GM12878 (cell line): Measurements from ENCODE around the gene SYNGR1. TPM values are rescaled to one million over a fixed set of nuclear protein-coding genes. Genes with fewer than 3 reads are reported as not detected.

Experiments used
- ATAC-seq: fragments of 200-7000 bp; cut with Tn5 transposase; 3 replicates; pipeline ENCODE4 v1.9.1; 2020; ENCODE audit warnings: mild to moderate bottlenecking, moderate library complexity
- BruUV-seq: library from RNA; stranded (reverse); fragments of 400-500 nt; replicated peaks from 2 replicates; lab custom pipeline; 2021; lab: Mats Ljungman, UMichigan
- CTCF ChIA-PET: fragments of 300-600 bp; sonication (Branson Sonifier 250); formaldehyde crosslinking; extraction: SDS; loops from one replicate; lab custom pipeline; 2021; ENCODE audit warnings: inconsistent platforms; lab: Yijun Ruan, JAX
- POLR2A ChIA-PET: fragments of 350-600 bp; formaldehyde crosslinking; extraction: SDS; loops from one replicate; lab custom pipeline; 2021; ENCODE audit warnings: inconsistent platforms; lab: Charles Lee
- RAD21 ChIA-PET: fragments of 300-600 bp; sonication (Branson Sonifier 250); formaldehyde crosslinking; loops from one replicate; lab custom pipeline; 2023; ENCODE audit warnings: antibody characterized with exemption; ENCODE audit not compliant: unreplicated experiment; lab: Charles Lee
- SMC1A ChIA-PET: fragments of 300-600 bp; sonication (Branson Sonifier 250); formaldehyde crosslinking; loops from one replicate; lab custom pipeline; 2023; ENCODE audit not compliant: unreplicated experiment, uncharacterized antibody; lab: Charles Lee
- DNase-seq: peaks from one replicate; pipeline ENCODE4 v3.0.0-alpha.2; 2011; ENCODE audit warnings: low read depth, low spot score
- FAIRE-seq: peaks from 3 replicates; lab custom pipeline; 2011; peaks lifted over from hg19 to GRCh38; lab: Jason Lieb, UNC
- H2AFZ ChIP-seq: 2 replicates; pipeline ENCODE4 v1.6.0; 2011; ENCODE audit warnings: low read depth, low read length, control low read depth; ENCODE audit not compliant: control insufficient read depth
- H3K27ac ChIP-seq: 2 replicates; pipeline ENCODE4 v1.5.1; 2011; ENCODE audit warnings: control low read depth; ENCODE audit not compliant: control insufficient read depth, insufficient read depth
- H3K27me3 ChIP-seq, 2 experiments: replicated peaks in 1 of 2; 2 replicates each; pipeline versions ENCODE4 v1.6.0 to v1.6.1; 2011; ENCODE audit warnings: low read length in 1 of 2; ENCODE audit not compliant: control insufficient read depth in 2 of 2, insufficient read depth in 2 of 2
- H3K36me3 ChIP-seq, 2 experiments: 2 replicates each; pipeline ENCODE4 v1.5.1; 2011; ENCODE audit warnings: low read length in 1 of 2; ENCODE audit not compliant: control insufficient read depth in 2 of 2, insufficient read depth in 2 of 2
- H3K4me1 ChIP-seq: 2 replicates; pipeline ENCODE4 v1.6.1; 2011; ENCODE audit warnings: mild to moderate bottlenecking, low read length, moderate library complexity, mixed read lengths; ENCODE audit not compliant: control insufficient read depth, insufficient read depth
- H3K4me2 ChIP-seq: 2 replicates; pipeline ENCODE4 v1.6.0; 2011; ENCODE audit warnings: control low read depth; ENCODE audit not compliant: control insufficient read depth, insufficient read depth
- H3K4me3 ChIP-seq: fragments of 200-600 bp; sonication (generic); 2 replicates; pipeline ENCODE4 v1.5.1; 2016
- H3K79me2 ChIP-seq: 2 replicates; pipeline ENCODE4 v1.6.0; 2011; ENCODE audit warnings: low read length; ENCODE audit not compliant: control insufficient read depth, insufficient read depth
- H3K9ac ChIP-seq: 2 replicates; pipeline ENCODE4 v1.8.0; 2011; ENCODE audit warnings: low read length, control low read depth, mixed read lengths; ENCODE audit not compliant: control insufficient read depth, insufficient read depth
- H3K9me3 ChIP-seq: replicated peaks from 3 replicates; pipeline ENCODE4 v1.5.1; 2011; ENCODE audit warnings: mild to moderate bottlenecking, low read length; ENCODE audit not compliant: control insufficient read depth, insufficient read depth
- H4K20me1 ChIP-seq: 2 replicates; pipeline ENCODE4 v1.6.0; 2011; ENCODE audit not compliant: control insufficient read depth, insufficient read depth
- BRCA1 ChIP-seq: IDR thresholded peaks from 2 replicates; pipeline ENCODE4 v1.6.1; 2011; ENCODE audit warnings: low read depth, low read length, improper control_type of control experiment
- KAT2A ChIP-seq: conservative IDR thresholded peaks from 2 replicates; pipeline ENCODE4 v1.6.1; 2011; ENCODE audit warnings: low read depth, low read length; ENCODE audit not compliant: control insufficient read depth
- MEF2B ChIP-seq: fragments of 450-650 bp; IDR thresholded peaks from 2 replicates; pipeline ENCODE4 v1.6.1; 2018; ENCODE audit warnings: mild to moderate bottlenecking, moderate library complexity; ENCODE audit not compliant: partially characterized antibody, poor library complexity, severe bottlenecking
- SIN3A ChIP-seq: IDR thresholded peaks from 2 replicates; pipeline ENCODE4 v1.6.1; 2012; ENCODE audit warnings: low read depth, low read length, improper control_type of control experiment
- WRNIP1 ChIP-seq: IDR thresholded peaks from 2 replicates; pipeline ENCODE4 v1.6.1; 2011; ENCODE audit warnings: low read depth, low read length, improper control_type of control experiment, borderline replicate concordance
- WGBS: methylation state at CpG from one replicate; pipeline ENCODE4 v1.1.6; 2016; ENCODE audit warnings: low lambda C conversion rate; ENCODE audit not compliant: insufficient replicate concordance, insufficient coverage; ENCODE audit errors: missing lambda C conversion rate; 5-methylcytosine and 5-hydroxymethylcytosine counted together
- in situ Hi-C: fragments of 300-500 bp; cut with MboI; formaldehyde crosslinking; loops from 9 replicates; pipeline ENCODE4 v1.14.3; 2018; ENCODE audit warnings: mixed read lengths
- intact Hi-C: fragments of 100-400 bp; cut with micrococcal nuclease; formaldehyde crosslinking; loops from one replicate; pipeline ENCODE4 v1.14.2; 2022; ENCODE audit not compliant: unreplicated experiment
- polyA plus RNA-seq, 11 experiments: library from polyadenylated mRNA; depleted of rRNA in 4 of 11; unstranded in 6 of 11; stranded (reverse) in 5 of 11; fragments of >200 nt; fragmentation: Nextera tagmentation in 4 of 11; fragmentation: Illumina TruSeq in 1 of 11; extraction: Ambion mirVana in 4 of 11; extraction: Trizol in 1 of 11; gene quantifications; 1 replicate in 1 of 11; 2 replicates in 10 of 11; pipeline versions ENCODE4 v1.2.1 to v1.2.3, GENCODE V29; 2011 to 2016; ENCODE audit warnings: inconsistent platforms in 2 of 11, missing spikeins in 2 of 11, low read depth in 1 of 11
- total RNA-seq, 4 experiments: library from RNA; depleted of rRNA in 3 of 4; stranded (reverse); fragments of >200 nt in 3 of 4; fragmentation: Illumina TruSeq in 1 of 4; extraction: Trizol in 1 of 4; gene quantifications; 2 replicates each; pipeline versions ENCODE4 v1.2.1 to v1.2.3, GENCODE V29; 2013 to 2021
- TF ChIP-seq, protein P1 (sequence below): IDR thresholded peaks from 2 replicates; pipeline ENCODE4 v1.6.1; 2011; ENCODE audit warnings: low read depth, mild to moderate bottlenecking, low read length, moderate library complexity, borderline replicate concordance; ENCODE audit errors: extremely low read depth
- TF ChIP-seq, protein P2 (sequence below): fragments of 450-650 bp; IDR thresholded peaks from 2 replicates; pipeline ENCODE4 v1.6.1; 2017; ENCODE audit warnings: borderline replicate concordance
- TF ChIP-seq, protein P3 (sequence below): fragments of 450-650 bp; IDR thresholded peaks from 2 replicates; pipeline ENCODE4 v1.6.1; 2016; ENCODE audit warnings: mild to moderate bottlenecking
- TF ChIP-seq, protein P4 (sequence below): IDR thresholded peaks from 2 replicates; pipeline ENCODE4 v1.6.1; 2012; ENCODE audit warnings: low read length, inconsistent platforms
- TF ChIP-seq, protein P5 (sequence below): IDR thresholded peaks from 2 replicates; pipeline ENCODE4 v1.6.1; 2012; ENCODE audit warnings: low read depth, low read length, improper control_type of control experiment
- TF ChIP-seq, protein P6 (sequence below): fragments of 150-350 bp; IDR thresholded peaks from 2 replicates; pipeline ENCODE4 v1.6.1; 2014; ENCODE audit warnings: mild to moderate bottlenecking, low read depth, low read length
- TF ChIP-seq, protein P7 (sequence below): fragments of 450-650 bp; IDR thresholded peaks from 2 replicates; pipeline ENCODE4 v1.6.1; 2018; ENCODE audit warnings: borderline replicate concordance, mild to moderate bottlenecking; ENCODE audit not compliant: partially characterized antibody

Gene SYNGR1
- total and polyA plus RNA-seq, 10 of the 15 experiments (the other 5 are each of a cell fraction or from before 2014, with no cell fraction given) = 0.87 to 9.2 (median 3.5) TPM

DNA sequence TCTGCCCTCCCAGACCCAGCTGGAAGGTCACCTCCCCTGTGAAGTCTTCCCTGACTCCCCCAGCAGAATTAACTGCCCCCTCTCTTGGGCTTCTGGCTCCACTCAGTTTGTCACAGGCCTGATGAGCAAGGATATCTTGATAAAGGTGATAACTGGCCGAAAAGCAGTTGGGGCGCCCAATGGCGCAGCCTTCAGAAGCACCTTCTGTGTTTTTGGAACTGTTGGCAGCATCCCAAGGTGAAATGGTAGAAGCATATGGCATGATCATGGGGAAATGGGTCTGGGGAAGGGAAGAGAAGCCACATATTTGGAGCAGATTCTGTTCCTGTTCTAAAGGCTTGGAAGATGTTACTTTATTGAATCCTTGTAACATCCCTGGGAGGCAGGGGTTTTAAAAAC is 47.0 kb downstream of the SYNGR1 start:
- Histone ChIP-seq H3K4me2 (no peak overlapping the region), H3K9me3 (no peaks in the 10 kb centered on the region), H3K79me2 (peaks cover 17% of the 10 kb centered on the region), H2AFZ (no peak overlapping the region), H3K4me1 (peaks cover 7% of the 10 kb centered on the region), H3K27me3 (no peaks in the 10 kb centered on the region)
- ChIA-PET CTCF (no interaction called here), SMC1A (no interaction called here)
- WGBS = 71% methylated on average over 3 of the region's 3 CpGs
- no peak for DNase-seq
- TF ChIP-seq KAT2A (no peak), BRCA1 (no peak), MEF2B (no peak), SIN3A (no peak), WRNIP1 (no peak)
- TF ChIP-seq, protein P1, sequence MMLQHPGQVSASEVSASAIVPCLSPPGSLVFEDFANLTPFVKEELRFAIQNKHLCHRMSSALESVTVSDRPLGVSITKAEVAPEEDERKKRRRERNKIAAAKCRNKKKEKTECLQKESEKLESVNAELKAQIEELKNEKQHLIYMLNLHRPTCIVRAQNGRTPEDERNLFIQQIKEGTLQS = no peak
- TF ChIP-seq, protein P2, sequence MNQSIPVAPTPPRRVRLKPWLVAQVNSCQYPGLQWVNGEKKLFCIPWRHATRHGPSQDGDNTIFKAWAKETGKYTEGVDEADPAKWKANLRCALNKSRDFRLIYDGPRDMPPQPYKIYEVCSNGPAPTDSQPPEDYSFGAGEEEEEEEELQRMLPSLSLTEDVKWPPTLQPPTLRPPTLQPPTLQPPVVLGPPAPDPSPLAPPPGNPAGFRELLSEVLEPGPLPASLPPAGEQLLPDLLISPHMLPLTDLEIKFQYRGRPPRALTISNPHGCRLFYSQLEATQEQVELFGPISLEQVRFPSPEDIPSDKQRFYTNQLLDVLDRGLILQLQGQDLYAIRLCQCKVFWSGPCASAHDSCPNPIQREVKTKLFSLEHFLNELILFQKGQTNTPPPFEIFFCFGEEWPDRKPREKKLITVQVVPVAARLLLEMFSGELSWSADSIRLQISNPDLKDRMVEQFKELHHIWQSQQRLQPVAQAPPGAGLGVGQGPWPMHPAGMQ = no peak
- TF ChIP-seq, protein P3, sequence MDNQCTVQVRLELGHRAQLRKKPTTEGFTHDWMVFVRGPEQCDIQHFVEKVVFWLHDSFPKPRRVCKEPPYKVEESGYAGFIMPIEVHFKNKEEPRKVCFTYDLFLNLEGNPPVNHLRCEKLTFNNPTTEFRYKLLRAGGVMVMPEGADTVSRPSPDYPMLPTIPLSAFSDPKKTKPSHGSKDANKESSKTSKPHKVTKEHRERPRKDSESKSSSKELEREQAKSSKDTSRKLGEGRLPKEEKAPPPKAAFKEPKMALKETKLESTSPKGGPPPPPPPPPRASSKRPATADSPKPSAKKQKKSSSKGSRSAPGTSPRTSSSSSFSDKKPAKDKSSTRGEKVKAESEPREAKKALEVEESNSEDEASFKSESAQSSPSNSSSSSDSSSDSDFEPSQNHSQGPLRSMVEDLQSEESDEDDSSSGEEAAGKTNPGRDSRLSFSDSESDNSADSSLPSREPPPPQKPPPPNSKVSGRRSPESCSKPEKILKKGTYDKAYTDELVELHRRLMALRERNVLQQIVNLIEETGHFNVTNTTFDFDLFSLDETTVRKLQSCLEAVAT = no peak
- TF ChIP-seq, protein P4, sequence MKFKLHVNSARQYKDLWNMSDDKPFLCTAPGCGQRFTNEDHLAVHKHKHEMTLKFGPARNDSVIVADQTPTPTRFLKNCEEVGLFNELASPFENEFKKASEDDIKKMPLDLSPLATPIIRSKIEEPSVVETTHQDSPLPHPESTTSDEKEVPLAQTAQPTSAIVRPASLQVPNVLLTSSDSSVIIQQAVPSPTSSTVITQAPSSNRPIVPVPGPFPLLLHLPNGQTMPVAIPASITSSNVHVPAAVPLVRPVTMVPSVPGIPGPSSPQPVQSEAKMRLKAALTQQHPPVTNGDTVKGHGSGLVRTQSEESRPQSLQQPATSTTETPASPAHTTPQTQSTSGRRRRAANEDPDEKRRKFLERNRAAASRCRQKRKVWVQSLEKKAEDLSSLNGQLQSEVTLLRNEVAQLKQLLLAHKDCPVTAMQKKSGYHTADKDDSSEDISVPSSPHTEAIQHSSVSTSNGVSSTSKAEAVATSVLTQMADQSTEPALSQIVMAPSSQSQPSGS = no peak
- TF ChIP-seq, protein P5, sequence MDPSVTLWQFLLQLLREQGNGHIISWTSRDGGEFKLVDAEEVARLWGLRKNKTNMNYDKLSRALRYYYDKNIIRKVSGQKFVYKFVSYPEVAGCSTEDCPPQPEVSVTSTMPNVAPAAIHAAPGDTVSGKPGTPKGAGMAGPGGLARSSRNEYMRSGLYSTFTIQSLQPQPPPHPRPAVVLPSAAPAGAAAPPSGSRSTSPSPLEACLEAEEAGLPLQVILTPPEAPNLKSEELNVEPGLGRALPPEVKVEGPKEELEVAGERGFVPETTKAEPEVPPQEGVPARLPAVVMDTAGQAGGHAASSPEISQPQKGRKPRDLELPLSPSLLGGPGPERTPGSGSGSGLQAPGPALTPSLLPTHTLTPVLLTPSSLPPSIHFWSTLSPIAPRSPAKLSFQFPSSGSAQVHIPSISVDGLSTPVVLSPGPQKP = no peak
- TF ChIP-seq, protein P6, sequence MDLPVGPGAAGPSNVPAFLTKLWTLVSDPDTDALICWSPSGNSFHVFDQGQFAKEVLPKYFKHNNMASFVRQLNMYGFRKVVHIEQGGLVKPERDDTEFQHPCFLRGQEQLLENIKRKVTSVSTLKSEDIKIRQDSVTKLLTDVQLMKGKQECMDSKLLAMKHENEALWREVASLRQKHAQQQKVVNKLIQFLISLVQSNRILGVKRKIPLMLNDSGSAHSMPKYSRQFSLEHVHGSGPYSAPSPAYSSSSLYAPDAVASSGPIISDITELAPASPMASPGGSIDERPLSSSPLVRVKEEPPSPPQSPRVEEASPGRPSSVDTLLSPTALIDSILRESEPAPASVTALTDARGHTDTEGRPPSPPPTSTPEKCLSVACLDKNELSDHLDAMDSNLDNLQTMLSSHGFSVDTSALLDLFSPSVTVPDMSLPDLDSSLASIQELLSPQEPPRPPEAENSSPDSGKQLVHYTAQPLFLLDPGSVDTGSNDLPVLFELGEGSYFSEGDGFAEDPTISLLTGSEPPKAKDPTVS = no peak
- TF ChIP-seq, protein P7, sequence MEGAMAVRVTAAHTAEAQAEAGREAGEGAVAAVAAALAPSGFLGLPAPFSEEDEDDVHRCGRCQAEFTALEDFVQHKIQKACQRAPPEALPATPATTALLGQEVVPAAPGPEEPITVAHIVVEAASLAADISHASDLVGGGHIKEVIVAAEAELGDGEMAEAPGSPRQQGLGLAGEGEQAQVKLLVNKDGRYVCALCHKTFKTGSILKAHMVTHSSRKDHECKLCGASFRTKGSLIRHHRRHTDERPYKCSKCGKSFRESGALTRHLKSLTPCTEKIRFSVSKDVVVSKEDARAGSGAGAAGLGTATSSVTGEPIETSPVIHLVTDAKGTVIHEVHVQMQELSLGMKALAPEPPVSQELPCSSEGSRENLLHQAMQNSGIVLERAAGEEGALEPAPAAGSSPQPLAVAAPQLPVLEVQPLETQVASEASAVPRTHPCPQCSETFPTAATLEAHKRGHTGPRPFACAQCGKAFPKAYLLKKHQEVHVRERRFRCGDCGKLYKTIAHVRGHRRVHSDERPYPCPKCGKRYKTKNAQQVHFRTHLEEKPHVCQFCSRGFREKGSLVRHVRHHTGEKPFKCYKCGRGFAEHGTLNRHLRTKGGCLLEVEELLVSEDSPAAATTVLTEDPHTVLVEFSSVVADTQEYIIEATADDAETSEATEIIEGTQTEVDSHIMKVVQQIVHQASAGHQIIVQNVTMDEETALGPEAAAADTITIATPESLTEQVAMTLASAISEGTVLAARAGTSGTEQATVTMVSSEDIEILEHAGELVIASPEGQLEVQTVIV = no peak
- TF ChIP-seq, all 136 proteins: peak for 0
- ChIA-PET RAD21 (no interaction called here), POLR2A (no interaction called here)
- in situ Hi-C loops = no loop called here
- no peak overlapping the region for H3K4me3 ChIP-seq
- intact Hi-C loops = loop anchor here (5.0 kb wide), 1 partner anchor 121 kb away; no protein-coding TSS in a partner anchor
- H3K27ac ChIP-seq = no peak overlapping the region
- H3K9ac ChIP-seq = no peak overlapping the region
- ATAC-seq = no peak
- 0 out of 4 replicates have a peak, but pooled peaks cover 0 to under 1% of the 10 kb centered on the region in 2 experiments for H3K36me3 ChIP-seq
- no peak for FAIRE-seq
- no TSS peak for BruUV-seq
- no peaks in the 10 kb centered on the region for H4K20me1 ChIP-seq
